IMR-90 (cell line): ENCODE measurements around the gene FANCD2OS. TPM values are rescaled to one million over a fixed set of nuclear protein-coding genes. Genes with fewer than 3 reads are reported as not detected.

Experiments used
- ATAC-seq: fragments of 200-7000 bp; cut with Tn5 transposase; 2 replicates; pipeline ENCODE4 v1.9.1; 2020; ENCODE audit warnings: low read depth, mild to moderate bottlenecking, moderate library complexity
- BruUV-seq: library from RNA; stranded (reverse); fragments of 400-500 nt; replicated peaks from 2 replicates; lab custom pipeline; 2021; lab: Mats Ljungman, UMichigan
- CTCF ChIA-PET: fragments of 300-600 bp; formaldehyde crosslinking; extraction: SDS; loops from one replicate; lab custom pipeline; 2021; ENCODE audit warnings: antibody characterized with exemption; lab: Yijun Ruan, JAX
- POLR2A ChIA-PET: fragments of 300-600 bp; sonication (Branson Sonifier 250); formaldehyde crosslinking; loops from one replicate; lab custom pipeline; 2022; ENCODE audit warnings: antibody characterized with exemption; ENCODE audit not compliant: unreplicated experiment; lab: Charles Lee
- DNase-seq: peaks from one replicate; pipeline ENCODE4 v3.0.0; 2013
- H2AFZ ChIP-seq: replicated peaks from 2 replicates; pipeline ENCODE3; 2013; ENCODE audit warnings: low read length, mild to moderate bottlenecking; ENCODE audit not compliant: poor library complexity
- H2AK5ac ChIP-seq: 2 replicates; pipeline ENCODE4 v1.6.1; 2013; ENCODE audit warnings: low read depth, low read length, inconsistent platforms
- H2AK9ac ChIP-seq: replicated peaks from 2 replicates; pipeline ENCODE3; 2013; ENCODE audit warnings: mild to moderate bottlenecking, low read depth, low read length, moderate library complexity; ENCODE audit not compliant: poor library complexity
- H2BK120ac ChIP-seq: 2 replicates; pipeline ENCODE4 v1.6.1; 2013; ENCODE audit warnings: low read depth, low read length, inconsistent platforms
- H2BK15ac ChIP-seq: 3 replicates; pipeline ENCODE4 v1.6.1; 2013; ENCODE audit warnings: low read depth, low read length, inconsistent platforms
- H2BK20ac ChIP-seq: 2 replicates; pipeline ENCODE4 v1.6.1; 2013; ENCODE audit warnings: low read depth, mild to moderate bottlenecking, inconsistent platforms, low read length, moderate library complexity
- H2BK5ac ChIP-seq: 2 replicates; pipeline ENCODE4 v1.6.1; 2013; ENCODE audit warnings: mild to moderate bottlenecking, low read depth, low read length, inconsistent platforms; ENCODE audit not compliant: poor library complexity, severe bottlenecking
- H3K14ac ChIP-seq: replicated peaks from 2 replicates; pipeline ENCODE4 v1.6.1; 2013; ENCODE audit warnings: low read depth, low read length, inconsistent platforms
- H3K18ac ChIP-seq: 2 replicates; pipeline ENCODE4 v1.6.1; 2013; ENCODE audit warnings: low read depth, low read length, control low read depth
- H3K23ac ChIP-seq: 2 replicates; pipeline ENCODE4 v1.6.1; 2013; ENCODE audit warnings: low read depth, low read length, inconsistent platforms
- H3K27ac ChIP-seq: 2 replicates; pipeline ENCODE4 v1.5.1; 2013; ENCODE audit warnings: mild to moderate bottlenecking, control low read depth, low read length; ENCODE audit not compliant: insufficient read depth
- H3K27me3 ChIP-seq: 2 replicates; pipeline ENCODE4 v1.6.1; 2013; ENCODE audit warnings: low read length; ENCODE audit not compliant: control insufficient read depth, insufficient read depth
- H3K36me3 ChIP-seq: 2 replicates; pipeline ENCODE4 v1.6.1; 2013; ENCODE audit warnings: low read length, mixed read lengths; ENCODE audit not compliant: control insufficient read depth, insufficient read depth
- H3K4ac ChIP-seq: 2 replicates; pipeline ENCODE4 v1.6.1; 2013; ENCODE audit warnings: low read depth, low read length, inconsistent platforms
- H3K4me1 ChIP-seq: 2 replicates; pipeline ENCODE4 v1.6.1; 2013; ENCODE audit warnings: low read length, mixed read lengths; ENCODE audit not compliant: control insufficient read depth, insufficient read depth
- H3K4me2 ChIP-seq: 2 replicates; pipeline ENCODE4 v1.6.1; 2013; ENCODE audit warnings: low read depth, mild to moderate bottlenecking, control low read depth, low read length, moderate library complexity
- H3K4me3 ChIP-seq: 2 replicates; pipeline ENCODE4 v1.5.1; 2013; ENCODE audit warnings: low read depth, mild to moderate bottlenecking, control low read depth, low read length, moderate library complexity; ENCODE audit not compliant: insufficient read depth
- H3K56ac ChIP-seq: 2 replicates; pipeline ENCODE4 v1.6.1; 2013; ENCODE audit warnings: low read length, inconsistent platforms; ENCODE audit not compliant: insufficient read depth; ENCODE audit errors: extremely low read depth
- H3K79me1 ChIP-seq, 2 experiments: 2 replicates each; pipeline ENCODE4 v1.6.1; 2013; ENCODE audit warnings: low read length in 2 of 2, inconsistent platforms in 1 of 2, low read depth in 1 of 2
- H3K9ac ChIP-seq: 2 replicates; pipeline ENCODE4 v1.6.1; 2013; ENCODE audit warnings: low read depth, low read length, control low read depth
- H3K9me1 ChIP-seq: 2 replicates; pipeline ENCODE4 v1.6.1; 2013; ENCODE audit warnings: low read length, inconsistent platforms; ENCODE audit not compliant: insufficient read depth
- H3K9me3 ChIP-seq: 2 replicates; pipeline ENCODE4 v1.6.1; 2013; ENCODE audit warnings: low read length; ENCODE audit not compliant: control insufficient read depth, insufficient read depth
- H4K20me1 ChIP-seq: 2 replicates; pipeline ENCODE4 v1.6.1; 2013; ENCODE audit warnings: low read length, inconsistent platforms; ENCODE audit not compliant: insufficient read depth
- H4K5ac ChIP-seq: 2 replicates; pipeline ENCODE4 v1.6.1; 2013; ENCODE audit warnings: mild to moderate bottlenecking, low read depth, low read length, control low read depth
- H4K8ac ChIP-seq, 2 experiments: 2 replicates each; pipeline ENCODE4 v1.6.1; 2013; ENCODE audit warnings: low read depth in 2 of 2, low read length in 2 of 2, control low read depth in 1 of 2, inconsistent platforms in 1 of 2
- H4K91ac ChIP-seq: 2 replicates; pipeline ENCODE4 v1.6.1; 2013; ENCODE audit warnings: low read depth, low read length, inconsistent platforms; ENCODE audit not compliant: insufficient read depth
- BHLHE40 ChIP-seq: fragments of 150-350 bp; IDR thresholded peaks from 2 replicates; pipeline ENCODE4 v1.6.1; 2016; ENCODE audit warnings: mild to moderate bottlenecking, low read depth, low read length
- CEBPB ChIP-seq: IDR thresholded peaks from 2 replicates; pipeline ENCODE4 v1.6.1; 2012; ENCODE audit warnings: low read depth, low read length, improper control_type of control experiment
- CHD1 ChIP-seq: IDR thresholded peaks from 2 replicates; pipeline ENCODE4 v1.6.1; 2012; ENCODE audit warnings: low read depth, low read length, improper control_type of control experiment
- ELK1 ChIP-seq: fragments of 150-350 bp; IDR thresholded peaks from 2 replicates; pipeline ENCODE4 v1.6.1; 2016; ENCODE audit warnings: low read depth, mild to moderate bottlenecking, low read length, moderate library complexity, borderline replicate concordance
- FOS ChIP-seq: fragments of 150-350 bp; IDR thresholded peaks from 2 replicates; pipeline ENCODE4 v1.6.1; 2016; ENCODE audit warnings: low read depth, low read length
- MAFK ChIP-seq: IDR thresholded peaks from 2 replicates; pipeline ENCODE4 v1.6.1; 2012; ENCODE audit warnings: low read depth, low read length, improper control_type of control experiment
- MAZ ChIP-seq: IDR thresholded peaks from 2 replicates; pipeline ENCODE4 v1.6.1; 2012; ENCODE audit warnings: low read depth, mild to moderate bottlenecking, low read length, improper control_type of control experiment, moderate library complexity, borderline replicate concordance
- MXI1 ChIP-seq: IDR thresholded peaks from 2 replicates; pipeline ENCODE4 v1.6.1; 2012; ENCODE audit warnings: low read depth, mild to moderate bottlenecking, low read length, moderate library complexity, borderline replicate concordance
- NFE2L2 ChIP-seq: fragments of 150-350 bp; IDR thresholded peaks from 2 replicates; pipeline ENCODE4 v1.6.1; 2016; ENCODE audit warnings: low read depth, mild to moderate bottlenecking, low read length
- POLR2A ChIP-seq: IDR thresholded peaks from 2 replicates; pipeline ENCODE4 v1.6.1; 2012; ENCODE audit warnings: mild to moderate bottlenecking, low read depth, low read length
- RAD21 ChIP-seq: IDR thresholded peaks from 2 replicates; pipeline ENCODE4 v1.6.1; 2012; ENCODE audit warnings: low read length, improper control_type of control experiment
- RCOR1 ChIP-seq: IDR thresholded peaks from 2 replicates; pipeline ENCODE4 v1.6.1; 2012; ENCODE audit warnings: mild to moderate bottlenecking, low read length, improper control_type of control experiment; ENCODE audit not compliant: insufficient replicate concordance
- RFX5 ChIP-seq: IDR thresholded peaks from 2 replicates; pipeline ENCODE4 v1.8.0; 2012; ENCODE audit warnings: low read depth, mild to moderate bottlenecking, low read length, moderate library complexity
- SMC3 ChIP-seq: fragments of 150-350 bp; IDR thresholded peaks from 2 replicates; pipeline ENCODE4 v1.6.1; 2016; ENCODE audit warnings: low read depth, mild to moderate bottlenecking, antibody characterized with exemption, low read length, moderate library complexity
- WGBS, 2 experiments: methylation state at CpG; one replicate each; pipeline versions ENCODE4 v1.1.5 to v1.1.7; 2013; ENCODE audit warnings: missing lambda C conversion rate in 2 of 2; ENCODE audit not compliant: insufficient read length in 1 of 2; ENCODE audit errors: extremely low coverage in 2 of 2; 5-methylcytosine and 5-hydroxymethylcytosine counted together
- dilution Hi-C: fragments of 300-500 bp; cut with HindIII; formaldehyde crosslinking; loops from one replicate; pipeline ENCODE4 v1.14.3; 2018; ENCODE audit warnings: low sequenced_read_pairs; ENCODE audit not compliant: unreplicated experiment
- in situ Hi-C: fragments of 300-500 bp; cut with MboI; formaldehyde crosslinking; loops from 3 replicates; pipeline ENCODE4 v1.14.3; 2019; ENCODE audit warnings: low sequenced_read_pairs, inconsistent platforms, mixed read lengths
- intact Hi-C: fragments of 100-400 bp; cut with micrococcal nuclease; formaldehyde crosslinking; loops from 2 replicates; pipeline ENCODE4 v1.10.0; 2022
- polyA plus RNA-seq, 3 experiments: library from polyadenylated mRNA; depleted of rRNA; stranded (reverse); fragments of >200 nt; gene quantifications; 2 replicates each; pipeline ENCODE4 v1.2.3, GENCODE V29; 2012; ENCODE audit warnings: low replicate concordance in 1 of 3
- total RNA-seq: library from RNA; depleted of rRNA; stranded (reverse); fragments of >200 nt; gene quantifications from 2 replicates; pipeline ENCODE4 v1.2.3, GENCODE V29; 2012
- TF ChIP-seq, protein P1 (sequence below): conservative IDR thresholded peaks from 2 replicates; pipeline ENCODE4 v1.5.1; 2012; ENCODE audit warnings: mild to moderate bottlenecking, low read depth, low read length, improper control_type of control experiment
- TF ChIP-seq, protein P2 (sequence below): fragments of 150-350 bp; IDR thresholded peaks from 2 replicates; pipeline ENCODE4 v1.6.1; 2017; ENCODE audit warnings: mild to moderate bottlenecking, antibody characterized with exemption, low read length, low read depth

The FANCD2OS gene
- total and polyA plus RNA-seq, 2 of the 4 experiments (the other 2 are of a cell fraction): not detected

- Histone ChIP-seq H4K5ac (no peak overlapping the region), H2BK120ac (no peak overlapping the region), H4K8ac (no peak overlapping the region), H3K4me2 (no peak overlapping the region), H3K4me1 (no peaks in the 10 kb centered on the region), H2BK5ac (no peak overlapping the region), H3K27ac (no peak overlapping the region), H3K4ac (no peak overlapping the region), H3K4me3 (no peak overlapping the region), H2BK15ac (no peak overlapping the region), H3K9me1 (0 out of 2 replicates have a peak, but pooled peaks cover under 1% of the 10 kb centered on the region), H3K14ac (no peak overlapping the region), H3K36me3 (0 out of 2 replicates have a peak, but pooled peaks cover under 1% of the 10 kb centered on the region), H3K56ac (no peak overlapping the region), H2BK20ac (no peak overlapping the region), H3K79me1 (no peaks in the 10 kb centered on the region), H3K9ac (no peak overlapping the region), H4K20me1 (no peaks in the 10 kb centered on the region), H3K18ac (no peak overlapping the region), H3K27me3 (no peaks in the 10 kb centered on the region), H2AK9ac (no peak overlapping the region), H4K91ac (no peak overlapping the region), H2AFZ (no peak overlapping the region), H3K9me3 (no peaks in the 10 kb centered on the region), H3K23ac (no peak overlapping the region), H2AK5ac (no peak overlapping the region)
- POLR2A ChIA-PET: no interaction called here
- DNase-seq (no peak), ATAC-seq (no peak)
- dilution Hi-C loops: no loop called here
- TF ChIP-seq RCOR1 (no peak), RAD21 (no peak), BHLHE40 (no peak), POLR2A (no peak), FOS (no peak), MAFK (no peak), MXI1 (no peak), NFE2L2 (no peak), MAZ (no peak), CEBPB (no peak), RFX5 (no peak), CHD1 (no peak), ELK1 (no peak), SMC3 (no peak)
- TF ChIP-seq, protein P1, sequence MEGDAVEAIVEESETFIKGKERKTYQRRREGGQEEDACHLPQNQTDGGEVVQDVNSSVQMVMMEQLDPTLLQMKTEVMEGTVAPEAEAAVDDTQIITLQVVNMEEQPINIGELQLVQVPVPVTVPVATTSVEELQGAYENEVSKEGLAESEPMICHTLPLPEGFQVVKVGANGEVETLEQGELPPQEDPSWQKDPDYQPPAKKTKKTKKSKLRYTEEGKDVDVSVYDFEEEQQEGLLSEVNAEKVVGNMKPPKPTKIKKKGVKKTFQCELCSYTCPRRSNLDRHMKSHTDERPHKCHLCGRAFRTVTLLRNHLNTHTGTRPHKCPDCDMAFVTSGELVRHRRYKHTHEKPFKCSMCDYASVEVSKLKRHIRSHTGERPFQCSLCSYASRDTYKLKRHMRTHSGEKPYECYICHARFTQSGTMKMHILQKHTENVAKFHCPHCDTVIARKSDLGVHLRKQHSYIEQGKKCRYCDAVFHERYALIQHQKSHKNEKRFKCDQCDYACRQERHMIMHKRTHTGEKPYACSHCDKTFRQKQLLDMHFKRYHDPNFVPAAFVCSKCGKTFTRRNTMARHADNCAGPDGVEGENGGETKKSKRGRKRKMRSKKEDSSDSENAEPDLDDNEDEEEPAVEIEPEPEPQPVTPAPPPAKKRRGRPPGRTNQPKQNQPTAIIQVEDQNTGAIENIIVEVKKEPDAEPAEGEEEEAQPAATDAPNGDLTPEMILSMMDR: no peak
- TF ChIP-seq, protein P2, sequence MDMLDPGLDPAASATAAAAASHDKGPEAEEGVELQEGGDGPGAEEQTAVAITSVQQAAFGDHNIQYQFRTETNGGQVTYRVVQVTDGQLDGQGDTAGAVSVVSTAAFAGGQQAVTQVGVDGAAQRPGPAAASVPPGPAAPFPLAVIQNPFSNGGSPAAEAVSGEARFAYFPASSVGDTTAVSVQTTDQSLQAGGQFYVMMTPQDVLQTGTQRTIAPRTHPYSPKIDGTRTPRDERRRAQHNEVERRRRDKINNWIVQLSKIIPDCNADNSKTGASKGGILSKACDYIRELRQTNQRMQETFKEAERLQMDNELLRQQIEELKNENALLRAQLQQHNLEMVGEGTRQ: no peak
- no CpG with 5 or more reads among the region's 4 CpGs for WGBS, 2 experiments
- intact Hi-C loops: no loop called here
- BruUV-seq: no TSS peak
- in situ Hi-C loops: no loop called here
- CTCF ChIA-PET: interaction anchor here (0.5 kb wide), 1 partner anchor 40 kb away, joined by 6 read pairs; no protein-coding TSS in a partner anchor
Measured at GRCh38 chr3:10055097-10055496, 53.0 kb downstream of the FANCD2OS start.
